GM19452 (cell line): ENCODE data around the gene SHISA3.
"Not testable (repeated sequence)": the region's sequence is repeated elsewhere in the genome, so short reads cannot be mapped to it uniquely, and the experiment has no call there.

Experiments used
- ATAC-seq: cut with Tn5 transposase; IDR thresholded peaks from one replicate; pipeline ENCODE4 v1.9.1; 2021; ENCODE audit not compliant: unreplicated experiment

SHISA3 gene

DNA sequence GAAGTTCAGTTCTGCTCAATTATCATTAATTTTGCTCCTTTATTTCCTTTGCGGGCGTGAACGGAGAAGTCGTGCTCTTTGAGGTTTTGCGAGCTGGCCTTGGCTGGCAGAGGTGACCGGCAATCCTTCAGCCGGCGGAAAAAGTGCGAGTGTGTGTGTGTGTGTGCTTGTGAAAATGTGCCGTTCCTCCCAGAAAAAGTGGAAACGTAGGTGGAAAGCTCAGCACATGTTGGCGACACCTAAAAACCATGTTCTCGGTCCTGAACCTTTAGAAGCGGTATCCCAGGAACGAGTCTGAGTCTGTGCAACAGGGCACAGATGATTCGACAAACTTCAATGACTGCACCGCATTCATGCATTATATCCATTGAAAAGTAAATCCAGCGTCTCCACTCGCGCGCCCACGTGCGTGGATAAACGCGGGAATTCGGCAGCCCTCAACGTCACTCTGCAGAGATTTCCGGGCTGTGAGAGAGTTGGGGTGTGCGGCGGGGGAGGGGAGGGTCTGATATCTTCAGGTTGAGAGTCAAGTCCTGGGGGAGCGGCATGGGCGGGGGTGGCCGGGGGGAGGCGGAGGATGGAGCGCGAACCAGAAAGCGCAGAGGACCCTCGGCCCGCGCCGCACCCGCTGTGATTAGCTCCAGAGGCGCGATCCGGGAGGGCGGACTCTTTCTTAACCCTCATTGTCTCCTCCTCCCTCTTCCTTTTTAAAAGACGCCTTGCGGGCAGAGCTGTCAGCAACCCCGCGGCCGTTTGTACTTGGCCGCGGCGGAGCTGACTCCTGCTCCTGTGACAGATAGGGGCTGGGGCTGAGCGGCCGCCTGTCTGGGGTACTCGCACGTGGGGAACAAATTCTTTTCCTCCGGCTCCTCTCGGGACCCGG, at the start of gene SHISA3:
SHISA3 (plus strand) TSS at position 737 of the 883 bp plus-strand sequence. CDS start 569 bp downstream, outside the sequence.
- peak; percentile 50 for ATAC-seq

DNA sequence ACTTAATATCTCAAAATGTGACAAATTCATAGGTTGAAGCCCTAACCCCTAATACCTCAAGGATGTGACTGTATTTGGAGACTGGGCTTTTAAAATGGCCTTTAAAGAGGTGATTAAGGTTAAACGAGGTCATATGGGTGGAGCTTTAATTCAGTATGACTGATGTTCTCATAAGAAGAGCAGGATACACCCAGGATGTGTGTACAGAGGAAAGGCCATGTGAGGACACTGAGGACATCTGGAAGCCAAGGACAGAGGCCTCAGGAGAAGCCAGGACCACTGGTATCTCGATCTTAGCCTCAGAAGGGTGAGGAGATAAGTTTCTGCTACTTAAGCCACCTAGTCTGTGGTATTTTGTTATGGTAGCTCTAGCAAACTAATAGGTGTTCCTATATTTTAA, 49.0 kb upstream of the SHISA3 start:
- no peak for ATAC-seq

DNA sequence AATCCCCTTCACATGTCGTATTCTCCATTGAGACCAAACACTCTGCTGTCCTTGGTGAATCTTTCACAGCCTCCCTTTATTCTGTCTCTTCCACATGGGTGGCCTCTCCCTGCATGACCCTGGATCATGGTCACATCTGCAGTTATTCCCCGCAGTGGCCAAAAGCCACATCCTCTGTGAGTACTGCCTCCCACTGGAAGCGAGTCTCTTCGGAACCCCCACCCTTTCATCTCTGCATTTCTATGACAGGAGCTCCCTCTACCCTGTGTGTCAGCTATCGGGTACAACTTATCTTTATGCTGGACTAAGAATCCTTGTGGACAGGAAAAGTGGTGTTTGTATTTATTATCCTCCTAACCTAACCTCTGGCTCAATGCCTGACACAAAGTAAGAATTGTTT, 48.6 kb upstream of the SHISA3 start:
- ATAC-seq, result no peak

DNA sequence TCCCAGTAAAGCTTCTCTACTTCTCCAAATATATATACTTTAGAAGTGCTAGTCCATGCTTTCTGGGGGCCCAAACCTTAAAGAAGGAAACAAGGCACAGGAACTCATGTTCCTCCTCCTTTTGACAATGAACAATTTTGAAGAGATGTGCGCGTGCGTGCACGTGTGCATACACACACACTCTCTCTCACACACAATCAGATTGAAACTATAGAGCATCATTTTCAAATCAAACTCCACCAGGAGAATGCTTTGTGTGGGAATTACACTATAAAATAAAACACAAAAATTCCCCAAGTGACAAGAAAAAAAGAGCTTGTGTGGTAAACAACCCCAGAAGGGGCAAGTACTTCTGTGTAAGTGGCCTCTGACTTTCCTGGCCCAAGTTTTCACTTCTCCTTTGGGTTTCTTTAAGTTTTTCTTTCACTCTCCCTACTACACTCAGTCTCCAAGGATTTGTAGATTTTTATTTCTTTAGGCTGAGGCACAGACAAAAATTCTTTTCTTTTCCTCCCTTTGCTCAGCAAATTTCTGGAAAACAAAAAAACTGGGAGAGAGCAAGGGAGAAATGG, 46.6 kb upstream of the SHISA3 start:
- ATAC-seq, result no peak

DNA sequence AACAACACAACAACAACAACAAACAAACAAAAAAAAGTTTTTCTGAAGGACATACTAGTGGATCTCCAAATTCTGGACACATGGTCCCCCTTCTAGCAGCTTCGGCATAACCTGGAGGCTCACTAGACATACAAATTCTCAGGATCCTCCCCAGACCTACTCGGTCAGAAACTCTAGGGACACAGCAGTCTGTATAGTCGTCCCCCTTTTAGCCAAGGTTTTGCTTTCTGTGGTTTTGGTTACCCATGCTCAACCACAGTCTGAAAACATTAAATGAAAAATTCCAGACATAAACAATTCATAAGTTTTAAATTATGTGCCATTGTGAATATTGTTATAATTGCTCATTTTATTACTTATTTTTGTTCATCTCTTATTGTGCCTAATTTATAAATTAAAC, 45.2 kb upstream of the SHISA3 start:
- no peak for ATAC-seq

DNA sequence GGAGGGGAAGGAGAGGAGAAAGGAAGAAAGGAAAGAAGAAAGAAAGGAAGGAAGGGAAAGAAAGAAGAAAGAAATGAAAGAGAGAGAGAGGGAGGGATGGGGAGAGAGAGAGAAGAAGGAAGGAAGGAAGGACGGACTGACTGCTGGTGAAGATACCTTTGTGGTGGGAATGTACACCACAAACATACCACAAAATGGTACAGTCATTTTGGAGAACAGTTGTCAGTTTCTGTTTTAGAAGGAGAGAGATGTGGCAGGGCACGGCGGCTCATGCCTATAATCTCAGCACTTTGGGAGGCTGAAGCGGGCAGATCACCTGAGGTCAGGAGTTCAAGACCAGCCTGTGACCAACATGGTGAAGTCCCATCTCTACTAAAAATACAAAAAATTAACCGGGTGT, 40.0 kb upstream of the SHISA3 start:
- no peak for ATAC-seq

DNA sequence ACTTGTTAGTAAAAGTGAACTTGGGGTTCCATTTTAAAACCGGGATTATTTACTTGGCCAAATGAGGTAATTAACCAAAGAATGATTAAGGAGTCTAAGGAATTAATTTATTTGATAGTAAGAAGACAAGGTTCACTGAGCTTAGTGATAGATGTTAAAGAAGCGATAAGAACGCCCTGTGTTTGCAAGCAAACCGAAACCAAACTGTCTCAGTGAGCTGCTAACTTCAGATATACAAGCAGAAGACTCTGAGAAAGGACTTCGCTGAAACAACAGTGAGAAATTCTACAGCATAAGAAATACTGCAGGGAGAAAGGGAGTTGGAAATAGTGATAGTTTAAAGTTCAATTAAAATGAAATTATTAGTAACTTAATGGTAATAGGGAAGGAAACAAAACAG, 37.6 kb upstream of the SHISA3 start:
- ATAC-seq, result no peak

DNA sequence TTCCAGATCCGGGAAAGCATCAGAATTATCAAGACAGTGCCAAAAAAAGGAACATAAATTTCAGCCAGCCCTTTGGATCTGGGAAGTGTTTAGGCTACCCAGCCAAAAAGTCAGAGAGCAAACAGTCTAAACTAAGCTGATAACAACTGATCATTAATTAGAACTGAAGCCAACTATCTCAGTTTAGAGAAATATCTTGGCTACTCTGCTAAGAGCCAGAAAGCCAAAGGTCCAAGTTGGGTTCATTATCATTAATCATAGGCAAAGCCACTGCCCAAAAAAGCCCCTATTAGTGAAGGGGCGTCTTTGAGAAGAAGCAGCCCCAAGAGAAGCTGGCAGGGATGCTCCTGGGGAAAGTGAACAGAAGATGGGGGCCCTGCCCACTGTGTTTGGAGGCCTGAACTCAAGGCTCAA, 37.0 kb upstream of the SHISA3 start:
- ATAC-seq, result no peak

DNA sequence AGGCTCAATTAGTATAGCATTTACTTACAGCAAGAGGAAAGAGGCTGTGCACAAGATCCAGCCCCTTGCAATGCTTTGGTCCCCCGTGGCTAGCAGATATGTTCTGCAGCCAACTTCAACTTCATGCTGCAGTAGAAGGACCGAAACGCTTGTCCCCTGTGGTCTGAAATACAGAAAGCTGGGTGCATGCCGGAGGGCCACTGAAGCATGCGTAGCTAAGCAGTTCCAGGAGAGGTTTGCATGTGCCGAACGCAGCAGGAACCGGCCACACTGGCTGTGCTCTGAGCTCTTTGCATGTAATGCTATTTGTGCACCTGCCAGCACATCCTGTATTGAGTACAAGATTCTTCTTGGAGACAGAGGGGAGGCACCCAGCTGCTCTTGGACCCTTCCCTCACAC, 35.8 kb upstream of the SHISA3 start:
- no peak for ATAC-seq

DNA sequence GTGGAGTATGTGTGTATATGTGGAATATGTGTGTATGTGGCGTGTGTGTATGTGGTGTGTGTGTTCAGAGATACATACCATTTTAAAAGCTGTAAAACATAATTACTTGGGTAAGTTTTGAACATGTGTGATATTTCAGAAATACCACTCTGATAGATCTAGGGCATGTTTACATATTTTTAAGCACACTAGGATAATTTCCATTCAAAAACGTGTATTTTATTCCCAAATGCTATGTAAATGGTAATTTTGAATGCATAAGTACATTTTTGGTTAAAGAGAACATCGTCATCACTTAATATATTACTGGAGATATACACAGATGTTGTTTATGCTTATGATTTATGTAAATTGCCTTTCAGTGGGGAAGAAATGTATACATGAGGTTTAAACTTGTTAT, 34.7 kb upstream of the SHISA3 start:
- ATAC-seq, result no peak

DNA sequence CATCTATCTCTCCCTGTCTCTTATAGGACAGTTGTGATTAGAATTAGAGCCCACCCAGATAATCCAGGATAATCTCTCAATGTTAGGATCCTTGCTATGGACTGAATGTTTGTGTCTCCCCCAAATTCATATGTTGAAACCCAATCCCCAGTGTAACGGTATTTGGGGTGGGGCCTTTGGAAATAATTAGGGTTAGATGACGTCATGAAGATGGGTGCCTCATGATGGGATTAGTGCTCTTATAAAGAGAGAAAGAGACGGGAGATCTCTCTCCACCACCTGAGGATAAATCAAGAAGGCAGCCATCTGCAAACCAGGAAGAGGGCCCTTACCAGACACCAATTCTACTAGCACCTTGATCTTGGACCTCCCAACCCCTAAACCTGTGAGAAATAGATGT, 33.7 kb upstream of the SHISA3 start:
- no peak for ATAC-seq

DNA sequence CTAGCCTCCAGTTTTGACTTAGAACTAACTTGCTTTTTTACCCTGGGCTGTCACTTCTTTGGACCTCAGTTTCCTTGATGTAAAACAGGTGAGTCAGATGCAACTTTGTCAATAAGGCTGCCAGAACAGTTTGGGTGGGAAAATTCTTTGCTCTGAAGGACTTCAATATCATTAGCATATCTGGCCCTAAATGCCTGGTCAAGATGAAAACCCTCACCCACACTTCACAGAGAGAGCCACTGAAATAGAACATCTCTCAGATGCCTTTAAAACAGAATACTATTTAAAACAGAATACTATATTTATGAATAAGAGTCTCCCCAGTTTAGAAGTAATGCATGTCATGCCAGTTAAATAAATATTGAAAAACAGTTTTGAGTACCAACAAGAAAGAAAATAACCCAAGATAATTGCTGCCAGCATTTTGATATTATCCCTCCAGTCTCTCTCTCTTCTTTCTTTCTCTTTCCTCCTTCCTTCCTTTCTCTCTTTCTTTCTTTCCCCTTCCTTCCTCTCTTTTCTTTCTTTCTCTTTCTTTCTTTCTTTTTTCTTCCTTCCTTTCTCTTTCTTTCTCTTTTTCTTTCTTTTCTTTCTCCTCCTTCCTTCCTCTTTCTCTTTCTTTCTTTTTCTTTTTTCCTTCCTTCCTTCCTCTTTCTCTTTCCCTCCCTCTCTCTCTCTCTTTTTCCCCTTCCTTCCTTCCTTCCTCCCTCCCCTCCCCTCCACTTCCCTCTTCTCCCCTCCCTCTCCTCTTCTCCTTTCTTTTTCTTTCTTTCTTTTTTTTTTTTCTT, 32.8 kb upstream of the SHISA3 start:
- no peak for ATAC-seq

DNA sequence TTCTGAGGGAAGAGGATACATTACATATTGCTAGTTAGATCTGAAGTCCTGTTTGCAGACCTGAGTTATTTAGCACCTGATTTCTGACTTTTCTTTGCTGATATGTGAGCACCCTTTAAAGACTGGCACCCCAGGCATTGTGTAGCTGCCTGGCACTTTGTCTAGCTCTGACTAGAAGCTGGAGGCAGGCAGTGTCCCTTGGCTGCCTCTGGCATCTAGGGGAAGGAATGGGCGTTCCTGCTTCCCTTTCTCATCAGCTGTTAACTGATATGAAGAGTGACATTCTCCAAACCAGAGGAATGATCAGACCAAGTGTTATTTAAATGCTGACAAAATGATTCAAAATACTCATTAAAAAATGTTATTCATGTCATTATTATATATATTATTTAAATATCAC, 30.3 kb upstream of the SHISA3 start:
- ATAC-seq, result no peak

DNA sequence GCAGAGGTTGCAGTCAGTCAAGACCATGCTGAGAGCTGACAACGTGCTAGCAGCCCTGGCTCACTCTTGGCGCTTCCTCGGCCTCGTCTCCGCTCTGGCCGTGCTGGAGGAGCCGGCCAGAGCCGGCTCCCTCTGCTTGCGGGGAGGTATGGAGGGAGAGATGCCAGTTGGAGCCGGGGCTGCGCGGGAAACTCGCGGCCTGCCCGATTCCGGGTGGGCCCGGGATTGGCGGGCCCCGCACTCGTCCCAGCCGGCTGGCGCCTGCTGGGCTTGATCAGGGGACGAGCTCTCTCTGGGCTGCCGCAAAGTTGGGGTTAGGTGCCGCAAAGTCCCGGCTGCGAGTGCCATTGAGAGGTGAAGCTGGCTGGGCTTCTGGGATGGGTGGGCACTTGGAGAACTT, 27.8 kb upstream of the SHISA3 start:
- no peak for ATAC-seq

DNA sequence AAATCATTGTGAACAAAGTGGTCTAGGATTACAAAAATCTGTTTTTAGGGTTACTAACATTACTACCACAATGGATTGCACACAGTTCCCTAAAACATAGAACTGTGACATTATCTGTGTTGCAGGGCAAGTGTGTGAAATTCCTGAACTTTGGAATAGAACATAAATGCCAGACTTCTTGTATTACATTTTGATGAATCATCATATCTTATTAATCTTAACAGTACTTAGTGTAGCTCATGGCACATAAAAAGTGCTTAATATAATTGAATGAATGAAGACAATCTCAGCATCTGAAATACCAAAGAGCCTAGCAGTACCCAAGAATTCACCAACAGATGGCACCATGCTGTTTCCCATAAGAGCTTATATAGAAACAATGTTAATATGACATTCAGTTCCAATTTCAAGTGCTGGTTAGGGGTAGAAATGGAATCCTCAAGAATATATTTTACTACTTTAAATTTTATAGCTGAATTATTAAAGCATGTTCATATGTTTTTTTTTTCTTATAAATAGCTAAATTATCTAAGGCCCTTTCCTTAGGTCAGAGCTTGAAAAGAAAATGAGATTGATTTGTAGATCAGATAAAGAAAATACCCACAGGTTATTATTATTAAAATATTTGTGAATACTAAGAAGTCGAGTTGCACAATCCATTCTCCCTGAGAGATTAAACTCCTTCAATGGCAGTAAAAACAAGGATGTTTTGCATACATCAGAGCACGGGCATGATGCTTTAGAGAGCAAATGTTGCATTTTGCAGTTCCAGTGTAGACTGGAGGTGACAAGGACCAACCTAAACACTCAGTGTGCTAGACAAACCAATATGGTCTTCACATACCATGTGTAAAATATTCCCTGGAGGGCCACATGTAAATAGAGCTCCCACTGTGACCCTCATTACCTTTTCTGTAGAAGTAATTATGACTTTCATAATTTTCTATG, 25.7 kb upstream of the SHISA3 start:
- no peak for ATAC-seq

DNA sequence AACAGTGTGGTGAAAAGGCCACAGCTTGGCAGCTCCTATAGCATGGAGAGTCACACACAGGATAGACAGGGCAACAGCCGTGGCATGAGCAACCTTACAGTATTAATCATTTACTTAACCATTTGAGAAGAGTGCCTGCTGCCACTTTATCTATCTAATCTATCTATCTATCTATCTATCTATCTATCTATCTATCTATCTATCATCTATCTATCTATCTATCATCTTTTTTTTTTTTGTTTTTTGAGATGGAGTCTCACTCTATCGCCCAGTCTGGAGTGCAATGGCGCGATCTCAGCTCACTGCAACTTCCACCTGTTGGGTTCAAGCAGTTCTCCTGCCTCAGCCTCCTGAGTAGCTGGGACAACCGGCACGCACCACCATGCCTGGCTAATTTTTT, 25.0 kb upstream of the SHISA3 start:
- not testable (repeated sequence) for ATAC-seq

DNA sequence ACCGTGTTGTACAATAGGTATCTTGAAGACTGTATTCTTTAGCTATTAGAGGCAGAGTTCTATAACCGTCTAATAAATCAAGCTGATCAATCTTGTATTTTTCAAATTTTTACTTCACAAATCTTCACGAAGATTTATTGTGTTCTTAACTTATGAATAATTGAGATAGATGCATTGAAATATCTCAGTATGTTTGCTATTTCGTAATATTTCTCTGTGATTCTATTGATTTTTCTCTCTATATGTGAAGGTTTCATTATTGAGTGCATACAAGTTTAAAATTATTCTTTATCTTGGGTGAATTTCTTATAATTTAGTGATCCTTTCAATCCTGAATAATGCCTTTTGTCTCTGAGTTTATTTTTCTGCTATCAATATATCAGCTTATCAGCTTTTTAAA, 19.8 kb upstream of the SHISA3 start:
- ATAC-seq, result no peak

DNA sequence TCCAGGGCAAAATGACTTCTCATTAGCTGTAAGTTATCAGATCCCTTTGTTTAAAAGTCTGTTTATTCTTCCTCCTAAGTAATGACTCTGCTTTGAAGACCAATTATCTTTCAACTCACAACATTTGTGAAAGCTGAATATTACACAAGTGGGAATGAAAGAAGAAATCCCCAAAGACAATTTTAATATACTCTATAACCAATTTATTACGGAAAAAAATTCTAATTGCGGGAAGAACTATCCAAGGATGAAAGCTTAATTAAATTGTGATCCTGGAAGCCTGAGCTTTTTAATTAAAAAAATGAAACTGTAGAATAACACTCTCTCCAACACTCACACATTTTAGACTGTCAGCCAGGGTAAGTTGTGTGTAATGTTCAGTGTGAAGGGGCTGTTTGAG, 15.6 kb upstream of the SHISA3 start:
- ATAC-seq, result no peak

DNA sequence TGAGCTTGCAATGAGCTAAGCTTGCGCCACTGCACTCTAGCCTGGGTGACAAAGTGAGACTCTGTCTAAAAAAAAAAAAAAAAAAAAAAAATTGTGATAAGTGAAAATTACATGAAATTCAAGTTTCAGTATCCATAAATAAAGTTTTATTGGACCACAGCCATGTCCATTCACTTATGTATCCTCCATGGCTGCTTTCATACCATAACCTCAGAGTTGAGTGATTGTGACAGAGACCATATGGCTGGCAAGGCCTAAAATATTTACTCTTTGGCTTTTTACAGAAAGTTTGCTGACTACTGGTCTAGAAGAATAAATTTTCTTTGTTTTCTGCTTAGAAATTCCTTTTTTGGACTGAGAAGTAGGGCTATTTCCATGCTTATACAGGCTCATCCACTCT, 11.8 kb upstream of the SHISA3 start:
- ATAC-seq, result no peak

DNA sequence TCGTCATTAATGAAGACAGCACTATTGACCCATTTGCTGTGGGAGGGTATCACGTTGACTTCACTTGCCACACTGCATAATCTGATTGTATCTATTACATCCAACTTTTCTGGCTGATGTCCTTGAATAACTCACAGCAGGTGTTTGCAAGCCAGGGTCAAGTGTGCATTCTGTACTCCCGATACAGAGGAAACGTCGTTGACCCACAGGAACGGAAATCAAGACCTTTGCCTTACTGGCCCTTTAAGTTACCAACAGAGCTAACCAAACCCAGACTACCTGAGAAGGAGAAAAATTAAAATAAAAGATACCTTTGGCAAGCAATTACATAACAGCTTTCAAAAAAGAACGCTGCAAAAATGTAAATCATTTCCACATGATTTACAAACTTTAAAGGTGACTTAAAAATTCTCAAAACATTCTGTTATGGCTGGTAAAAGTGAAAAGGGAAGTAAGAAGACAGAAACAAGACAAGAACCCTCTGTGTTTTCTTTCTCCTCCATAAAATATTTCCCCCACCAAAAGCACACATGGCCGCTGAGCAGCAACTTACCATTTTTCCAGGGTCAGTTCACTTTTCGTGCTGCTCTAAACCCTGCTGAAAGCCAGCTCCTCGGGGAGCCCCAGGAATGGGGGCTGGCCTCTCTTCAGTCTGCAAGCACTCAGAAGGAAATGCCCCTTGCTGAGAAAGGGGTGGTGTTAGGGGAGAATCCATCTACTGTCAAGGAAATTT, 6.5 kb upstream of the SHISA3 start:
- ATAC-seq, result no peak
